Gastroesophageal sphincter (tissue), 3 donors: ENCODE measurements around the gene DOCK9.

ENCODE experiments used
- CTCF ChIP-seq, 4 experiments: fragments of 200-600 bp in 2 of 4; fragments of 450-650 bp in 2 of 4; sonication (generic) in 1 of 4; IDR thresholded peaks; one replicate each; pipeline ENCODE4 v1.5.1; 2017 to 2019; ENCODE audit warnings: antibody characterized with exemption in 4 of 4, mild to moderate bottlenecking in 2 of 4, moderate library complexity in 2 of 4
- EP300 ChIP-seq: sonication (generic); formaldehyde crosslinking; IDR thresholded peaks from one replicate; pipeline ENCODE4 v1.6.1; 2017; ENCODE audit warnings: antibody characterized with exemption, mild to moderate bottlenecking

- no peak for TF ChIP-seq EP300
- no peak for TF ChIP-seq CTCF (IDR thresholded peaks at IDR 0.05)
These were observed 11.8 kb downstream of the DOCK9 start for GRCh38 chr13:98966019-98966418.
